GM10266 (cell line): ENCODE data around the gene MOB1B.
A peak's percentile ranks its signal among the peaks of the same experiment; 100 is the strongest.

ENCODE experiments used
- DNase-seq: peaks from one replicate; pipeline ENCODE4 v3.0.0; 2012; ENCODE audit errors: extremely low spot score
- CTCF ChIP-seq: IDR thresholded peaks from 2 replicates; pipeline ENCODE4 v1.5.1; 2012; ENCODE audit warnings: mild to moderate bottlenecking, low read depth; ENCODE audit not compliant: control insufficient read depth, insufficient read depth; ENCODE audit errors: missing control alignments

MOB1B gene

GRCh38 chr4:70901984-70902576 is at the start of gene MOB1B:
Gene MOB1B, plus strand, starts transcription at chr4:70902369. Its CDS starts 168 bp downstream, at chr4:70902537.
- peak; percentile 38 for TF ChIP-seq CTCF
- DNase-seq: peak; percentile 94

- no peak for TF ChIP-seq CTCF
- no peak for DNase-seq
Observed at GRCh38 chr4:70855464-70855863, 46.7 kb upstream of the MOB1B start.

DNA sequence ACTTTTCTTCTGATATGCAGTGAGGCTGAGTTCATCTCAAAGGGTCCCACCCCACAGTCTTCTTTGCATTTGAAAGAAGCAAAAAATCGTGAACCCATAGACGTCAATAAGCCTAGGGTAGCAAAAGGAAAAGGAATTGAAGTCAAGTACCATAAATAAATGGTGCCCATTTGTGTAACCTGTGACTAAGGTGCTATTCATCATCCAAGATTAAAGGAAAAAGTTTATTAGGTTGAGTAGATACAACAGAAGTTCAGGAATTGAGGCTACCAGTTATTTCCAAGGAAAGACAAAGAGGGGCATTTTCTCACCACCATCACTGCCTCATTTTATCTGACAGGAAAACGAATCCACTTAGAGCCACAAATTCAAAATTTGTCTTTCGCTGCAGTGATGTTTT is 43.7 kb upstream of the MOB1B start:
- DNase-seq: no peak
- no peak for TF ChIP-seq CTCF

DNA sequence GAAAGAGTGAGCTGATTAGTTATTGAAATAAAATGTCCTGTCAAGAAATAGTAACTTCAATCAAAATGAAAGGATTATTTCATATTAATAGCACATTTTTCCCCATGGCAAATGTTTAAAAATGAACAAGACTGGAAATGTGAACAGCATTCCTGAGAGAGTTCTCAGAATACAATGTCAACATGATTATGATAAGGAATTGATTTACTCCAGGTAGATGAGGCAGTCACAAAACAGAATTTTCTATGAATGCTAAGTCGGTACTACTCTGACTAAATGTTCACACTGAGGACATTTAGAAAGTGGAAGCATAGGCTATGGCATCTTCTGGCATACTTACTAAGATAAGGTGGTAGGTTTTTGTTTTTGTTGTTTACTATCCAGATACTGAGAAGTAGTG is 43.1 kb upstream of the MOB1B start:
- TF ChIP-seq CTCF: no peak
- no peak for DNase-seq

GRCh38 chr4:70863099-70863790 is 38.9 kb upstream of the MOB1B start:
- DNase-seq: peak; percentile 23
- no peak for TF ChIP-seq CTCF

DNA sequence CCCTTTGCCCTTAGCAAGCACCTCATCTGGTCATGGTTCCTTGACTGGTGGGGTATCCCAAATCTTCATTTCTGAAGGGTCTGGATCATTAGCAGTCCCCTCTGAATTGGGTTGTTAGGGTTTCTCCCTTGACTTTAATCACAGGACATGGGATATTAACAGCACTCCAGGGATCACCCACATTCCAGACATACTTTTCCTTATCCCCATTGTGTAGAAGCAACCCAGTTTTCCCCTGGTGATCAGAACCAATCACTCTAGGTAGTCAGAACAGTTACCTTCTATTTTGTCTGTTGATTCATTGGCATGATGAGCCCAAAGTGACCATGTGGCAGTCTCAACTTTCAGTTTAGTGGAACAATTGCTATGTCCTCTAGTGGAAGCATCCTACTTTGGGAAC is 33.4 kb upstream of the MOB1B start:
- TF ChIP-seq CTCF: no peak
- no peak for DNase-seq

DNA sequence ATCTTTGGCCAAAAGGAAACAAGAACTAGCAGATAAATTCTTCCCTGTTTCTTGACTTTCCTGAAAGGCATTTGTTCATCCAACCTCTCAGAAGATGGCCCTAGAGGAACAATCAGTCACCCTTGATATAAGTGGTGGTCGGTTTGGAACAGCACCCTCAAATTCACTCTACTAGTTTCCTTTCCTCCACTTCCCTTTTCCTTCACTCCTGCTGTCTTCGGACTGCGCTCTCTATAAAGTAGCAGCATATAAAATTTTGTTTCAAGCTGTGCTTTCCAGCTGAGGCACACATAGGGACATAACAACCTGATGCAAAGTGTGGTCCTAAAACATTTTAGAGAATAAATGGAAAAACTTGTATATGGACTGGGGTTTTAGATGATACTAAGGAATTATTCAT is 29.0 kb upstream of the MOB1B start:
- no peak for DNase-seq
- TF ChIP-seq CTCF: no peak
